H7 (cell line): ENCODE measurements around the gene ZNF358. TPM values are rescaled to one million over a fixed set of nuclear protein-coding genes. Genes with fewer than 3 reads are reported as not detected.

Experiments
- DNase-seq: peaks from one replicate; pipeline ENCODE4 v3.0.0; 2012
- H3K27me3 ChIP-seq: 2 replicates; pipeline ENCODE4 v1.6.0; 2011; ENCODE audit warnings: mild to moderate bottlenecking, low read length; ENCODE audit not compliant: control insufficient read depth, insufficient read depth
- H3K36me3 ChIP-seq: replicated peaks from 2 replicates; pipeline ENCODE4 v1.5.1; 2011; ENCODE audit warnings: low read length; ENCODE audit not compliant: control insufficient read depth, insufficient read depth
- H3K4me3 ChIP-seq: 2 replicates; pipeline ENCODE4 v1.5.1; 2011; ENCODE audit warnings: low read depth, mild to moderate bottlenecking, control low read depth, low read length, moderate library complexity; ENCODE audit not compliant: insufficient read depth
- total RNA-seq: library from RNA; depleted of rRNA; stranded (reverse); fragments of >200 nt; shearing (Covaris generic); gene quantifications from 2 replicates; pipeline ENCODE4 v1.2.3, GENCODE V29; 2014

Gene ZNF358
- total RNA-seq, 1 experiment from 2014 or later: 52.1 TPM

- Histone ChIP-seq H3K36me3 (peaks cover 2% of the 10 kb centered on the region), H3K27me3 (no peaks in the 10 kb centered on the region), H3K4me3 (peak overlapping the region; percentile 57)
- peak; percentile 69 for DNase-seq
Observed at GRCh38 chr19:7521551-7522071, 5.7 kb downstream of the ZNF358 start.

- peaks cover 2% of the 10 kb centered on the region for H3K36me3 ChIP-seq
Observed at GRCh38 chr19:7522072-7522922, 6.4 kb downstream of the ZNF358 start, which contains the start of gene MCOLN1. MCOLN1 (plus strand) TSS chr19:7522624; CDS start chr19:7522751, 127 bp downstream.

GRCh38 chr19:7522923-7523667, 7.2 kb downstream of the ZNF358 start:
- H3K27me3 ChIP-seq: no peaks in the 10 kb centered on the region
- peak overlapping the region; percentile 53 for H3K4me3 ChIP-seq
- H3K36me3 ChIP-seq: peaks cover 2% of the 10 kb centered on the region
- peak; percentile 56 for DNase-seq

More at GRCh38 chr19:7522072-7522922, 6.4 kb downstream of the ZNF358 start, which contains the start of gene MCOLN1:
- Histone ChIP-seq H3K4me3 (peak within 1 kb of the TSS; percentile 57), H3K27me3 (no peaks in the 10 kb centered on the region)
- peak; percentile 100 for DNase-seq

GRCh38 chr19:7524523-7524922, 8.6 kb downstream of the ZNF358 start:
- Histone ChIP-seq H3K27me3 (no peaks in the 10 kb centered on the region), H3K36me3 (peaks cover 2% of the 10 kb centered on the region)
- DNase-seq: peak; percentile 25

GRCh38 chr19:7524992-7525739, 9.3 kb downstream of the ZNF358 start:
- no peak overlapping the region for H3K4me3 ChIP-seq
- no peaks in the 10 kb centered on the region for H3K27me3 ChIP-seq
- peaks cover 2% of the 10 kb centered on the region for H3K36me3 ChIP-seq
- peak; percentile 29 for DNase-seq

More at GRCh38 chr19:7524523-7524922, 8.6 kb downstream of the ZNF358 start:
- H3K4me3 ChIP-seq: no peak overlapping the region

- no peak overlapping the region for H3K4me3 ChIP-seq
Observed at GRCh38 chr19:7526059-7526929, 10.4 kb downstream of the ZNF358 start.

GRCh38 chr19:7527516-7528191, 11.8 kb downstream of the ZNF358 start:
- Histone ChIP-seq H3K4me3 (no peak overlapping the region), H3K36me3 (peaks cover 2% of the 10 kb centered on the region), H3K27me3 (no peaks in the 10 kb centered on the region)
- DNase-seq: peak; percentile 40

More at GRCh38 chr19:7526059-7526929, 10.4 kb downstream of the ZNF358 start:
- Histone ChIP-seq H3K27me3 (no peaks in the 10 kb centered on the region), H3K36me3 (peaks cover 2% of the 10 kb centered on the region)
- peak; percentile 26 for DNase-seq

GRCh38 chr19:7528192-7528519, 12.3 kb downstream of the ZNF358 start:
- Histone ChIP-seq H3K36me3 (peaks cover 2% of the 10 kb centered on the region), H3K4me3 (no peak overlapping the region), H3K27me3 (no peaks in the 10 kb centered on the region)
- DNase-seq: peak; percentile 23

- peak; percentile 23 for DNase-seq
- H3K27me3 ChIP-seq: no peaks in the 10 kb centered on the region
- H3K36me3 ChIP-seq: peaks cover 2% of the 10 kb centered on the region
- H3K4me3 ChIP-seq: no peak overlapping the region
Observed at GRCh38 chr19:7528522-7529245, 12.8 kb downstream of the ZNF358 start.

- H3K27me3 ChIP-seq: no peaks in the 10 kb centered on the region
- no peak overlapping the region for H3K4me3 ChIP-seq
- peak; percentile 42 for DNase-seq
- peaks cover 2% of the 10 kb centered on the region for H3K36me3 ChIP-seq
Observed at GRCh38 chr19:7529246-7529600, 13.3 kb downstream of the ZNF358 start.

GRCh38 chr19:7529610-7530490, 13.9 kb downstream of the ZNF358 start:
- Histone ChIP-seq H3K36me3 (peaks cover 2% of the 10 kb centered on the region), H3K27me3 (no peaks in the 10 kb centered on the region), H3K4me3 (no peak overlapping the region)
- peak; percentile 30 for DNase-seq
